NCI-H2081 (cell line): ENCODE results near the gene LINC00237.

Experiments
- DNase-seq, 2 experiments: peaks; one replicate each; lab custom pipeline; 2025; lab: John Stamatoyannopoulos, UW

LINC00237 gene

DNA sequence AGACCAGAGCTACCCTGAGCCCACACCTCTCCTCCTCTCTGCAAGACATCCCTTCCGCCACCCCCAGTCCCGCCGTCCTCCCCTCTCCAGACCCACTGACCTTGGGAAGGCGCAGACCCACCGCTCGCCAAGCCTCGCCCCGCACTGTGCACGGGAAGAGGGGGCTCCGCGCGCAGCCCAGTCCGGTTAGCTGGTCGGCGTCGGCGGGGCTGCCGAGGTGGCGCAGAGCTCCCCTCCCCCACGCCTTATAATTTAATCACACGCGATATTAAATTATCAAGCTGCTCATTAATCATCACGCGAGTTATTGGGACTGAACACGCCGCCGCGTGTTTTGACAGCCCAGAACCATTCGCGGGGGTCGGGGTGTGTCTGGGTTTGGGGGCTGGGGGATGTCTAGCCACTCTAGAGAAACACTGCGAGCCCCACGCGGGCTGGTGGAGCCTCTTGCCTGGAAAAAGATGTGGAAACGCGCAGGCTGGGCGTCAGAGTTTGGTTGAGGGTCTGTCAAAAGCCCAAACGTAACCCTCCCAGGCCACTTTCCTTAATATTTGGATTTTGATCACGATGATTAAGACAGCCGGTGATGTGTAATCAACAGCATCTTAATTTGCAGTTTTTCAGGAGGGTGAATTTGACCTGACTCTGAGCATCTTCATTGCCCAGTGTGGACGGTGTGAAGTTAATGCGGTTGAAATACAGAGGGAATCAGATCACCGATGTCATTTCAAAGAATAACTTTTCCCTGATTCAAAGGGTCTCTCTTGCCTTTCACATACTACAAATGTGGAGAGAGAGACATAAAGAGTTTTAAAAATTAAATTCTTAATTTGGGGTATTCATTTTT lies at the start of gene LINC00237:
Gene LINC00237, minus strand, starts transcription at position 188 of the 847 bp plus-strand sequence.
- DNase-seq: no peak

DNA sequence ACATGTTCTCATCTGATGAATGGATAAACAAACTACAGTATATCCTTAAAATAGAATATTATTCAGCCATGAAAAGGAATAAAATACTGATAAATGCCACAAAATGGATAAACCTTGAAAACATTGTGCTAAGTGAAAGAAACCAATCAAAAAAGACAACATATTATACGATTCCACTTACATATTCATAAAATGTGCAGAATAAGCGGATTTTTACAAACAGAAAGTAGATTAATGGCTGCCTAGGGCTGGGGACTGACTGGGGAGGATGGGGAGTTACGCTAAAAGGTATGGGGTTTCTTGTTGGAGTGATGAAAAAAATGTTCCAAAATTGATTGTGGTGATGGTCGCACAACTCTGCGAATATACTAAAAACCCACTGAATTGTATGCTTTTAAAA lies 49.1 kb upstream of the LINC00237 start:
- DNase-seq: no peak

DNA sequence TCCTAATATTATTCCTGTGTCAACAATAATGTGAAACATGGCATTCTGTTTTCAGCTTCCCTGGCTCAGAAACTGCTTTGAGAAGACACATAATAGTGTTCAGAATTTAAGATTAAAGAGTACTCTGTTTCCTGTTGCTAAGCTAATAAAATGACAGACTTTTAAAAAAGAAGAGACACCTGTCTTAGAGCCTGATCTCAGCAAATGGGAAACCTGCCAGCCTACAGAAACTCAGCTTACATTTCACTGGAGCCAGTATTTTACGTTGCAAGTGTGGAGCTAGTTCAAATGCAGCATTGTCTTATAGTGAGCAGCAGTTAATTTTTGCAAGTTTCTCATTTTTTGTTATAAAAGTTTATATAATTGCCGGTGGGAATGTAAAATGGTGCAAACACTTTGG lies 48.5 kb upstream of the LINC00237 start:
- no peak for DNase-seq

DNA sequence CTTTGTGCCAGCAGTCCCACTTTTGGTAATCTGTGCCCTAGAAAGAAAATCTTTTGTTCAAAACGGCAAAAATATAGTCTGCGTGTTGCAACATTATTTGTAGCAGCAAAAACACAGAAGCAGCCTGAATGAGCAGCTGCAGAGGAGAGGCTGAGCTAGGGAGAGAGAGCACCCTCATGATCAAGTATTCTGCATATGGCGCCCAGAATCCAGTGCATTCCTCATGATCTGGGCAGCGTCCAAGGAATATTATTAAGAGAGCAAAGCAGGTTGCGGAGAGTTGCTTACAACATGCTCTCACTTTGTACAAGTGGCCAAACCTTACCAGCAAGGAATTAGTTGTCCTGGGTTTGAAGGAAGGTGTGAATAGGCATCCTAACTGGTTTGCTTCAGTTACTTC lies 45.6 kb upstream of the LINC00237 start:
- DNase-seq: no peak

DNA sequence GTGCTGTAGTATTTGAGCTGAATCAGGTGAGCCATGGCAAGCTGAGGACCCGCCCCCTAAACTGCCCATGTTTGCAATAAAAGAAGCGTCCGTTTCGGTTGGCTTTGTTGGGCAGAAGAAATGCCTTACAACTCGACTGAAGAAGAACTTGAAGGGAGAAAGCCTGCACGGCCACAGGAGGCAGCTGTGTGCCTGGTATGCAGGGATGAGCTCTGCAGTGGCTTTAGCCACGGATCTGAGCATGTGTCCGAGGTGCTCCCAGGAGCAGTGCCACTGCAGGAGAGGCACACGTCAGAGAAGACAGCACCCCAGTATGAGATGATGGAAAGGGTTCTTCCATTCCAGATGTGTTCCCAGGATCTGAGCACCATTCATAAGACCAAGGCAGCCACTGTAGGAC lies 43.2 kb upstream of the LINC00237 start:
- DNase-seq: no peak

DNA sequence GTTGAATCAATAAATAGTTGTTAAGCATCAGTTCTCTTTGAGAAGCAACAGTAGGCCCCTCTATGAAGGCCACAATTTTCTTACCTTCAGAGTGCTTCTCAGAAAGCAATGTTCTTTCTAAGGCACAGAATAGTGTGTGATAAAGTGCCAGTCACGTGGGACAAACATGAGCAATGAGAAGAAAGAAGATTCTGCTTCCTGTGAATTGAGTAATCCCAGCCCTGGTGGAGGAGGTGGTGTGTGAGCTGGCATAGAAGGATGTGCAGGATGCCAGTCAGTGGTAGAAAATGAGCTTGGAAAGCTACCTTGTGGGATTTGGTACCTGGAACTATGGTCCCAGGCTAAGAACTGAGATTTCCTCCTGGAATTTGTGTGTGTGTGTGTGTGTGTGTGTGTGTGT lies 41.4 kb upstream of the LINC00237 start:
- DNase-seq: no peak

DNA sequence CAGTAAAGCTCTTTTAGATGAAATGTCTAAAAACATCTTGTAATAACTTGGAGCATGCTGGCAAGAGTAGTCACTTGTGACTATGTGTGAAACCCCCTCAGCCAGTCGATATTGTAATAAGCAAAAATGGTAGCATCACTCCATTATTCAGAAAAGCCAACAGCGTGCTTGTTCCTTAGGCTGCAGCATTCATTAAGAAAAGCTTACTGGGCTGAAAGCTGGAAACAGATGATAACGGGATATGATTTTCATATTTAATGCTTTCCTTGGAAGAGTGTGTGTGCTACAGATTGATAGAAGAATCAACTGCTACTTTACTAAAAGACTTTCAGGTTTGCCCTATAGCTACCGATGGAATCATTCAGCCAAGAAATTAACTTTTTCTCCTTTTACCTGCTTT lies 40.1 kb upstream of the LINC00237 start:
- no peak for DNase-seq

DNA sequence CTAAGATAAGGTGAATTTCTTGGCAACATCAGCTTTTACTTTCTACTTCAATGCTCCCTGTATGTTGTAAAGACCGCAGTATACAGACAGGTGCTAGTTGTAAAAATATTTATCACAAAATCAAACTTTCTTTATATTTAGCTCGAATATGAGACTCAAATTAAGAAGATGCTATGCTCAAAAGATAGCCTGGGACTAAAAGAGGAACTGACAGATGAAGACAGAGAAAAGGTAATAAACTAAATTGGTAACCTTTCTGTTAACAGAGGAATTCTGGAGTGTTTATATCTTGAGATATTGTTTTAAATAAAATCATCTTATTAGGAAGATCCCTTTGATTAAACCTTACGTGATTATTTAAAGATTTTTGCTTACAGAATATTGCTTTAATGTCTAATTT lies 39.3 kb upstream of the LINC00237 start:
- DNase-seq: no peak

DNA sequence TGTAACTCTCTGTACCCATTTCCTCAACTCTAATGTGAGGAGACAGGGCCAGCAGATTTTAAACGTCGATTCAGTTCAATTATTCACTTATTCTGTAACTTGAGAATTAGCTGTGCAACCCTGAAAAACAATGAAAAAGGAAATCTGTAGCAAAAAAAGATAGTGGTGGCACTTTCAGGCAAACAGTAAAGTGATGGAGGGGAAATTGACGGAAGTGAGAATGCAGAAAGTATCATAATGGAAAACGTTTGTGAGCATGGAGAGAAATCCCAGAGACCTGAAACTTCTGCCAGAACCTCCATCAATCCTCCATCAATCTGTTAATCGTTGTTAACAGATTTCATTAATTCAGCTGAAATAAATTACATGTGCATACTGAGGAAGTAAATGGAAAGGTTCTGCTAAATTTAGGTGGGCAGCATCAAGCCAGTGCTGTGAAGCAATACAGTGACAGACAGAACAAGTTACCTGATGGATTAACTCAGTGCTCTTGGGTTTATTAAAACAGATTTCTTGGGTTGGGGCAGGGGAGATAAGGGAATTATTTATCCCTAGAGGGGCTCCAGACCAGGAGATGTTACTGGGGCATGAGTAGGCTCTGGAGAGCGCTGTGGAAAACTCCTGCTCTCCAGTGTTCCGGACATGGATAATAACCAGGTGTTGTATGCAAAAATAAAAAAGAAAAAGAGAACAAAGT lies 37.2 kb upstream of the LINC00237 start:
- DNase-seq: no peak

DNA sequence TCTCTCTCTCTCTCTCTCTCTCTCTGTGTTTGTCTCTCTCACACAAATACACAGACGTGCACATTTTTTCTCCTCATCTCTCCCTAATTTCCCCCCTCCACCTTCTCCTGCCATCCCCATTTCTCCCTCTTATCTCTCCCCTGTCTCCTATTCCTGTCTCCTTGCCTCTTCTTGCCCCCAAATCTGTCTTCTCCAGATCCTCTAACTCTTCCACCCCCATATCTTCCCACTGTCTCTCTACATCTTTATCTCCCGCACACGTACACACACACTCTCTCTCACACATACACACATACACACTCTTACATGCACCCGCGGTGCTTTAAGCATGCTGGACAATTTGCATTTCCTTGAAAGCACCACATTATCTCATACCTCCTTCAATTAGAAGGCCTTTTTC lies 35.7 kb upstream of the LINC00237 start:
- no peak for DNase-seq

DNA sequence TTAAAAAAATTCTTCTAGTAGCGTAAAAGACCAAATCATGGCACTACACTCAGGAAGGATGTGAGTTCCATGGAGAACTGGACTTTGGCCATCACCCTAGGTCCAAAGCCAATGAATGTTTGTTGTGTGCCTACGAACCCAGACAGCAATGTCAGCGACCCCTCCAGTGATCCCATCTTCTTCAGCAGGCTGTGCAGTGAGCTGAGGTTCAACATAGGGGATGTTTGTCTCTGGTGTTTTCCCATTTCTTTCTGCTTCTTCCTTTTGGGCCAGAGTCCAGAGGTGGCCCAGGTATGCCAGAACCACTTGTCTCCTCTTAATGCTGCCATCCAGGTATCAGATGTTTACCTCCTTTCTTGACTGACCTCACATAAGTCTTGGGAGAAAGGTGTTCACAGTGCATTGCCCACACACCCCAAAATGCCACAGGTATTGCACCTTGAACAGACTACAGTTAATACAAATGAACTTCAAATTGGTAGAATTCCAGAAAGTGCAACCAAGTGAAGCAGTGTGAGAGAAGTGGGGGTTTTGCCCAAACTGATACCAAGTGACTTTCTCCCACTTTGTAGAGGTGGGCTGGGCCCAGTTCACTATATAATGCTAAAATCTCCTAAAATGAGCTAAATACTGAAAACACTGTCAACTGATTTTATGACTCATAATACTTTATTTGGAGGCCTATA lies 33.9 kb upstream of the LINC00237 start:
- DNase-seq: no peak

DNA sequence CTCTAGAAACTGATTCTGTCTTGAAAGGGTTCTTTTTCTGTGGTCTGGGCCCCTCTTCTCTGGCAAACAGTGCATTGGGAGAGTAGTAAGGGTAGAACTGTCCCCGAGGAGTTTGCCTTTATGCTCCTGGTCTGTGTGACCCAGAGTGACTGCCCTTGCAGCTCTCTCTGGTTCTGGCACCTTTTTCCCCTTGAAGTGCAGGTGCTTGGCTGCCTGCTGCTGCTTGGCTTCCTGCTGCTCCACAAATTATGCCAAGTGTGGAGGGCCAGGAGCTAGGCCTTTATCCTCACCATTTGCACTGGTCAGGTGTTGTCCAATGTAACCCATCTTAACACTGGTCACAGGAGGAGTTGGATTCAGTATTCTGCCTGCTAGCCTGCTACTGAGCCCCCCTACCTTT lies 30.9 kb upstream of the LINC00237 start:
- peak; percentile 13 to 62 for DNase-seq

DNA sequence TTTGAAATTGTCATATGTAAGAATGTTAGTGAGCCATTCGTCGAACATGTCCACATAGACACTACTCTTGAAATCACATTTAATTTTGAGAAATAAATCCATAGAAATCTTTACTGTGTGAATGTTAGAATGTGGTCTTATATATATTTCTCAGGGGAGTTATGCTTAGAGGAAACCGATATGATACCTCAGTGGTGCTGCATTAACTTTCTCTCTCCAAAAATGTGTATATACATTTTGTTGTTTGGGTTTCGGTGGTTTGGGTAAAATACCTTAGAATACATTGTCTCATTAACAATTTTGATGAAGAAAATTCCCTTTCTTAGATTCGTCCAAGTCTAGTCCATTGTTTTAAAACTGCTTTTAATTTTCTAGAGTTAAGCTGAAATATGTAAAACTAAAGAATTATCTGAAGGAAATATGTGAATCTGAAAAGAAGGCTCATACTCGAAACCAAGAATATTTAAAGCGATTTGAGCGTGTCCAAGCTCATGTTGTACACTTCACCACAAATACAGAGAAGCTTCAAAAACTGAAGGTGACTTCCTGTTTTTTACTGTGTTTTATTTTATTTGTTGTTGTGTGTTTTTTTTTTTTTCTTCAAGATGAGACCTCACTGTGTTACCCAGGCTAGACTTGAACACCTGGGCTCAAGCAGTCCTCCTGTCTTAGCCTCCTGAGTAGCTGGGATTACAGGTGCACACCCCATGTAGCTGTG lies 30.0 kb upstream of the LINC00237 start:
- DNase-seq: no peak

DNA sequence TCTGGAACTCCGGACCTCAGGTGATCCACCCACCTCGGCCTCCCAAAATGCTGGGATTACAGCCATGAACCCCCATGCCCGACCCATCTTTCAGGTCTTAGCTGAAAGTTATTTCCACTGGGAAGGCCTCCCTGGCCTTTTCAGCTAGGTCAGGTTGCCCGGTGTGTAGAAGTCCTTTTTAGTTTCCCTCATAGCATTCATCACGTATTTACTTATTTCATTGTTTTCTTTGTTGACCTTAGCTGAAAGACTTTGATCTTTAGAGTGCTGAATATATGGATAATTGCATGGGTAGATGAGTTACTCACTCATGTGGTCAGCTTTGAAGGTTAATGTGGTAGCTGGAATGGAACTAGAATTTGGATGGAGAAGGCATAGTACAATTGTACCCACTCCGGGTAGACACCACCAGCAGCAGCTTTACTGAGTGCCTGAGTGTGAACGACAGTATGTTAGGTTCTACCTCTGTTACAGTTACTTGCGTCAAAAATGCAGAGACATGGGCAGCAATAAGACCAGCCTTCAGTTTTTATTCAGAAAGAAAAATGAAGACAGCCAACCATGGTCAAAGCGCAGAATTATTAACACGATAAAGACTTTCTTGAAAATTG lies 28.8 kb upstream of the LINC00237 start:
- DNase-seq: no peak

DNA sequence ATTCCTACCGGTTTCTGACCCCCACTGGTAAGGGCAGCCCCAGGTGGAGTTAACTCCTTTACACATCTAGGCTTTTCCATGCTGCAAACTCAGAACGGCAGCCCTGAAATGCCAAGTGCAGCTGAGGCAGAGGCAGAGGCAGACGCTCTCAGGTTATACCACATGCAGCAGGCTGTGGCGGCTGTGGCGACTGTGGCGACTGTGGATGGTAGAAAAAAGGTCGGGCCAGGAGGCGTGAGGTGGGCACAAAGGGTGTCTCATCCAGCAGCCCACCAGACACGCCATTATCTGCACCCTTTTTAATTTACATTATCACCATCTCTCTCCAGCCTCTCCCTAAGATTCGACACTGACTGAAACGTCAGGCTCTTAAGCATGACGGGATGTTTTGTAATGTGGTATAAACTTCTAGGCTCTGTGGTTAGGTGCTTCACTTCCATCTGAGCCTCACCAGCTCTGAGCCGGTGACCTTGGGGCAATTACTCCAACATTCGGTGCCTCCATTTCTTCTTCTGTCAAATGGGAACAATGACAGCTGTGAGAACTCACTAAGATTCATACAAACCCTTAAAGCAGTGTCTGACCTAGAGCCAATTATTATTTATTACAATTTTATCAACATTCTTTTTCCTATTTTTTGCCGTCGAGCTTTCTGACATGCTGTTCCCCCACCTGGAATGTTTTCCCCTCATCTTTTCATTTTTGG lies 27.9 kb upstream of the LINC00237 start:
- DNase-seq: no peak

DNA sequence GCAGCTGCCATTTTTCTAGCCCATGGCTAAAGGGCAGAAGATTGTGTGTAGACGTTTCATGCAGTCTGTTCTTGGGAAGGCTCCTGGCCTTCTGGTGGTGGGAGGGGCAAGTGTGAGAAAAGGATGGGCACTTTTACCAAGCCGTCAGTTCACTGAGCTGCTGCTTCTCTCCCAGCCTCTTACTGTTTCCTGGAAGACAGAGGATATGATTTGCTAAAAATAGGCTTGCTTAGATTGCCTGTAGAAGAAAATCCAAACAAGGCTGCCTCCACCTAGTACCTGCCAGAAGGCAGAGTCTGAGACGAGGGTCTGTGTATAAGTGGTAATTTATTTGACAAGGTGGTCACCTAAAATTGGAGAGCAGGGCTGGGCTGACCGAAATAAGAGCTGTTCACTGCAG lies 27.2 kb upstream of the LINC00237 start:
- no peak for DNase-seq

DNA sequence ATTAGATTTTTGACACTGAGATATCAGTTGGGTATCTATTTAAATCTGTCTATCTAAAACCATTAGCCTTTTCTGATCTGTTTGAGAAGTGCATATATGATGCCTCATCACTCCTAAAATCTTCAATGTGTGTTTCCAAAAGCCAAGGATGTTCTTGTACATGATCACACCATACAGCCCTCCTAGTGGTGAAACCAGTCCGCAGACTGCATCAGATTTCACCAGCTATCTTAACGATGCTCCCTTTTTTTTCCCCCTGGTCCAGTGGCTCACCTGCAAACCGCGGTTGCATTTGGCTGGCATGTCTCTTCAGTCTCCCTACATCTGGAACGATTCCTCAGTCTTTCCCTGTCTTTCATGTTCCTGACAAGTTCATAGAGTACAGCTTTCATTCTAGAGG lies 23.7 kb upstream of the LINC00237 start:
- no peak for DNase-seq

DNA sequence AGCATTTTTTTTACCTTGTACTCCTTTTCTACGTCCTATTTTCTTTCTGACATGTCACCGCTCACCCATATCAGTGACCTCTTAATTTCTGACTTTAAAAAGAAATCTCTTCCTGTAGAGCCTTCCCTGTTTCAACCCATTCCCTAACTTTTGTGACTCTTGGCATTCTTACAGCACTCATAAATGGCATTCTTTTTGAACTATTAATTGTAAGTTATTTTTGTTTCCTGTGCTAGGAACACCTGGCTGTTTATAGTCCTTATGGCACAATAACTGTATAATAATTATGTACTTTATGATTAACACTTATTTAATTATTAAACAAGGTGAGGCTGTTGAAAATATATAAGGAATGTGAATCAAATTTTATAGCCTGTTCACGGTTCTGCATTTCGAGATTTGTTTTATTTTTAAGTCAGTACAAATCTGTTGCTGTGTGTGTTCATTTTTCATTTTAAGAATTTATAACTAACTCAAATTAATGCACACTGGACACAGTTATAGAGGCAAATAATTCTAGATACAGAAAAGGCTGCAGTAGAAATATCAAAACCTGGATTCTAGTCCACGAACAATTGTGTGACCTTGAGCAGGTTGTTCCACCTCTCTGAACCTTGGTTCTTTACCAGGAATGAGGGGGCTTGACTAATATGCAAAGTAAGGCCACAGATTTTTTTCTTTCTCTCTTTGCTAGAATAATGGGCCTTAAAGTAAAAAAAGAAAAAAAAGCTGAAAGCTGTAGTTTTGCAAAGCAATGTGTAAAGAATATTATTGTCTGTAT lies 21.2 kb upstream of the LINC00237 start:
- no peak for DNase-seq

DNA sequence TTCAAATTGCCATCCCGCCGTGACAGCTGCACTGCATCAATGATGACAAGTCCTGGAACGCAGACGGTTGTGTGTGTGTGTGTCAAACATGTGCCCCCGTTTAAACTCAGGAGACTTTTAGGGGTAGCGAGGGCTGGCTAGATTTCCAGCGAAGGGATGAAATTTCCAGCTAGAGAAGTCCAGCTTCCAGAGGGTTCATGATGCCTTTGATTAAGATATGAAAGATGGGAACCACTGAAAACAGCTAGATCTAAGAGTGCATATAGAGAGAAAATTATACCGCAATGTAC lies 20.4 kb upstream of the LINC00237 start:
- DNase-seq: no peak

DNA sequence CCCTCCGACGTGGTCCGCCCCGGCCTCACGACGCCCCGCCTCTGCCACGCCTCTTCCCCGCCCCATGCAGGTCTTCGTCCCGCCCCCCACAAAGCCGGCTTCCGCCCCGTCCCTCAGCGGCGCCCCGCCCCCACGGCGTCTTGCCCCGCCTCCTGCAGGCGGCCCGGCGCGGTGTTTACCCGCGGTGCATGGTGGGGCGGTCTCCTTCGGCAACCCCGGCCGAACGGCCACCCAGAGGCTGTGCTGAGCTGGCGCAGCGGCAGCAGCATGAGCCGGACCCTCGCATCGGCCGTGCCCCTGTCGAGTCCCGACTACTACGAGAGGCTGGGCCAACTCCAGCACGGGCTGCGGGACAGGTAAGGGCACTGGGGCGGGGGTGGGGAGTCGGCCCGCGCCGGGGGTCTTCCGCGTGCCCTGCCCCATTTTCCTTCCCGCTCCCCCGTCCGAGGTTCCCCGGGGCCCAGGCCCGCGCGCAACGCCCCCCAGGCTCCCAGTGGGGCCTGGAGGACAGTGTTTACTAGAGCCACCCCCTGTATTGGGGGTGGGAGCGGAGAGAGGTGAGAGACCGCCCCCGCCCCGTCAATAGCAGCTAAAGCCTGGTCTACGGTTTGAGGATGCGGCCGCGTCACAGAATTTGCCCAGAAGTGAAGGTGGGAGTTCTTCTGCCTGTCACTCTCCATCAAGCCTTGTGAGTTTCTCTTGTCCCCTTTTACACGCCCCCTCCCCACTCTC lies 19.9 kb upstream of the LINC00237 start, which contains the start of gene KIZ:
Gene KIZ, plus strand, starts transcription at position 234 of the 732 bp plus-strand sequence. Its CDS starts 34 bp downstream, at position 268.
- DNase-seq: peak; percentile 91 to 95
